IMR-90 (cell line): Measurements from ENCODE around the gene GSTP1. TPM values are rescaled to one million over a fixed set of nuclear protein-coding genes. Genes with fewer than 3 reads are reported as not detected.

Experiments used
- CHD1 ChIP-seq: IDR thresholded peaks from 2 replicates; pipeline ENCODE4 v1.6.1; 2012; ENCODE audit warnings: low read depth, low read length, improper control_type of control experiment
- MXI1 ChIP-seq: IDR thresholded peaks from 2 replicates; pipeline ENCODE4 v1.6.1; 2012; ENCODE audit warnings: low read depth, mild to moderate bottlenecking, low read length, moderate library complexity, borderline replicate concordance
- polyA plus RNA-seq, 3 experiments: library from polyadenylated mRNA; depleted of rRNA; stranded (reverse); fragments of >200 nt; gene quantifications; 2 replicates each; pipeline ENCODE4 v1.2.3, GENCODE V29; 2012; ENCODE audit warnings: low replicate concordance in 1 of 3
- total RNA-seq: library from RNA; depleted of rRNA; stranded (reverse); fragments of >200 nt; gene quantifications from 2 replicates; pipeline ENCODE4 v1.2.3, GENCODE V29; 2012
- TF ChIP-seq, protein P1 (sequence below): fragments of 150-350 bp; IDR thresholded peaks from 2 replicates; pipeline ENCODE4 v1.6.1; 2016; ENCODE audit warnings: low read depth, mild to moderate bottlenecking, low read length, moderate library complexity, borderline replicate concordance

Gene GSTP1
- total and polyA plus RNA-seq, 2 of the 4 experiments (the other 2 are of a cell fraction) = 947 to 1,539 TPM

DNA sequence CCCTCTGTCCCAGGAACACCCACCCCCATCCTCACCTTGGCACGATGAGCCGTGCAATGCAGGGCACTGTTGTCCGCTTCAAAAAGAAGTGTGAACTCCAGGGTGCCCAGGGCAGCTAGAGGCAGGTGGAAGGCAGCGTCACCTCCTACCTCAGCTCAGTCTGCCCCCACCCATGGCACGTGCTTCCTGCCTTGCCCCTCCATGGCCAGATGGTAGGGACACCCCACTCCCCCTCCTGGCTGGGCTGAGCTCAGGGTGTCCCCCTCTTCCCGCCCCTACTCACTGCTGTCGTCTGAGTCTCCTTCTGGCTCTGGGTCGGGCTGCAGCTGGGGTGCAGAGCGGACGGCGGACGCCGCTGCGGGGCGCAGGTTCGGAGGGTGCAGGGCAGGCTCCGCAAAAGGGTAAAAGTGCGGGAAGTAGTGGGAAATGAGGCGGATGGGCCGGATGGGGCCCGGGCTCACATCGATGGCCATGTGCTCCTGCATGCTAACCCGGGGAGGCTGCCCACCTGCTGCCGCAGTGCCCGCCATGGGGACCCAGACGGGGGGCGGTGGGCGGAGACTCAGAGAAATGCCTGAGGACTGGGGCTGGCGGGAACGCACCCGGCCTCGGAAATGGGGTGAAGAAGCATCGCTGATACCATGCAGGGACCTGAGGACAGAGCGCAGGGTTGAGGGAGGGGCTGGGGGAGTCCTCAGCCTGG, 32.3 kb downstream of the GSTP1 start (continued):
- TF ChIP-seq, protein P1, sequence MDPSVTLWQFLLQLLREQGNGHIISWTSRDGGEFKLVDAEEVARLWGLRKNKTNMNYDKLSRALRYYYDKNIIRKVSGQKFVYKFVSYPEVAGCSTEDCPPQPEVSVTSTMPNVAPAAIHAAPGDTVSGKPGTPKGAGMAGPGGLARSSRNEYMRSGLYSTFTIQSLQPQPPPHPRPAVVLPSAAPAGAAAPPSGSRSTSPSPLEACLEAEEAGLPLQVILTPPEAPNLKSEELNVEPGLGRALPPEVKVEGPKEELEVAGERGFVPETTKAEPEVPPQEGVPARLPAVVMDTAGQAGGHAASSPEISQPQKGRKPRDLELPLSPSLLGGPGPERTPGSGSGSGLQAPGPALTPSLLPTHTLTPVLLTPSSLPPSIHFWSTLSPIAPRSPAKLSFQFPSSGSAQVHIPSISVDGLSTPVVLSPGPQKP = no peak
- no peak for TF ChIP-seq MXI1
- TF ChIP-seq CHD1 = no peak
